Measurements from ENCODE around the gene KLF1.

DNA sequence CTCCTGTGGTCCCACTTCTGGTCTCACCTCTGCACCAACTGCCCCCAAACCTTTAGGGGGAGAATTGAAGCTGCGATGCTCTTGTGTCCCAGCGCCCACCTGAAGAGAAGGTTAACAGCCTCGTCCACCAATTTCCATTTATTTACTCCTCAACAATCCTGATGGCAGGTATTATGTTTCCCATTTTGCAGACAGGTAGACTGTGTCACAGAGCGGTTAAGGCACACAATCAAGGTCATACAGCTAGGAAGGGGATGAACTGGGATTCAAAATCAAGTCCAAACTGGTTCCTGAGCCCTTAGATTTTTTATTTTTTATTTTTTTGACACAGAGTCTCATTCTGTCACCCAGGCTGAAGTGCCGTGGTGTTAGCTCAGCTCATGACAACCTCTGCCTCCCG lies 11.9 kb downstream of the KLF1 start:
- TF ChIP-seq, protein P1, sequence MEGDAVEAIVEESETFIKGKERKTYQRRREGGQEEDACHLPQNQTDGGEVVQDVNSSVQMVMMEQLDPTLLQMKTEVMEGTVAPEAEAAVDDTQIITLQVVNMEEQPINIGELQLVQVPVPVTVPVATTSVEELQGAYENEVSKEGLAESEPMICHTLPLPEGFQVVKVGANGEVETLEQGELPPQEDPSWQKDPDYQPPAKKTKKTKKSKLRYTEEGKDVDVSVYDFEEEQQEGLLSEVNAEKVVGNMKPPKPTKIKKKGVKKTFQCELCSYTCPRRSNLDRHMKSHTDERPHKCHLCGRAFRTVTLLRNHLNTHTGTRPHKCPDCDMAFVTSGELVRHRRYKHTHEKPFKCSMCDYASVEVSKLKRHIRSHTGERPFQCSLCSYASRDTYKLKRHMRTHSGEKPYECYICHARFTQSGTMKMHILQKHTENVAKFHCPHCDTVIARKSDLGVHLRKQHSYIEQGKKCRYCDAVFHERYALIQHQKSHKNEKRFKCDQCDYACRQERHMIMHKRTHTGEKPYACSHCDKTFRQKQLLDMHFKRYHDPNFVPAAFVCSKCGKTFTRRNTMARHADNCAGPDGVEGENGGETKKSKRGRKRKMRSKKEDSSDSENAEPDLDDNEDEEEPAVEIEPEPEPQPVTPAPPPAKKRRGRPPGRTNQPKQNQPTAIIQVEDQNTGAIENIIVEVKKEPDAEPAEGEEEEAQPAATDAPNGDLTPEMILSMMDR (IDR thresholded peaks at IDR 0.05) = no peak
- TF ChIP-seq POLR2A (IDR thresholded peaks at IDR 0.05) = no peak
- no peak for TF ChIP-seq POLR2AphosphoS5 (IDR thresholded peaks at IDR 0.05)
- no peak for TF ChIP-seq EP300 (IDR thresholded peaks at IDR 0.05)

Data from suprapubic skin (tissue), 4 donors.